Stimulated activated CD8-positive, alpha-beta memory T cell treated with anti-CD3 and anti-CD28 coated beads, Interleukin-12 subunit alpha, Interleukin-12 subunit beta, amount 100 ng/mL, for 4 hours (primary cell): Measurements from ENCODE around the gene IFRD2.
"Not testable (repeated sequence)": the region's sequence is repeated elsewhere in the genome, so short reads cannot be mapped to it uniquely, and the experiment has no call there.

Experiments
- DNase-seq: peaks from one replicate; pipeline ENCODE4 v3.0.0-alpha.2; 2020; ENCODE audit warnings: low read depth

The IFRD2 gene

GRCh38 chr3:50251220-50251619, 41.0 kb downstream of the IFRD2 start:
- DNase-seq, result no peak

- no peak for DNase-seq
Measured at GRCh38 chr3:50250514-50250913, 41.7 kb downstream of the IFRD2 start.

- DNase-seq, result no peak
Measured at GRCh38 chr3:50249457-50249856, 42.8 kb downstream of the IFRD2 start.

- no peak for DNase-seq
Measured at GRCh38 chr3:50248387-50248786, 43.8 kb downstream of the IFRD2 start.

GRCh38 chr3:50246517-50246954, 45.7 kb downstream of the IFRD2 start:
- peak; percentile 64 for DNase-seq

- peak; percentile 86 for DNase-seq
Measured at GRCh38 chr3:50245831-50246516, 46.3 kb downstream of the IFRD2 start.

GRCh38 chr3:50245251-50245745, 46.9 kb downstream of the IFRD2 start:
- no peak for DNase-seq

GRCh38 chr3:50244813-50245212, 47.4 kb downstream of the IFRD2 start:
- not testable (repeated sequence) for DNase-seq

- DNase-seq, result no peak
Measured at GRCh38 chr3:50243543-50243895, 48.7 kb downstream of the IFRD2 start.

GRCh38 chr3:50242851-50243542, 49.2 kb downstream of the IFRD2 start:
- DNase-seq, result no peak

GRCh38 chr3:50242381-50242770, 49.9 kb downstream of the IFRD2 start:
- no peak for DNase-seq

GRCh38 chr3:50241713-50242380, 50.4 kb downstream of the IFRD2 start:
- no peak for DNase-seq

- DNase-seq, result no peak
Measured at GRCh38 chr3:50241163-50241562, 51.1 kb downstream of the IFRD2 start.

- DNase-seq, result no peak
Measured at GRCh38 chr3:50239649-50240048, 52.6 kb downstream of the IFRD2 start.

GRCh38 chr3:50238549-50239026, 53.6 kb downstream of the IFRD2 start:
- DNase-seq, result no peak

GRCh38 chr3:50237754-50238548, 54.3 kb downstream of the IFRD2 start:
- DNase-seq, result peak; percentile 76
